Suprapubic skin (tissue), 4 donors: ENCODE measurements around the gene LYST.

Experiments used
- CTCF ChIP-seq, 2 donors: fragments of 200-600 bp in 1 of 2; fragments of 450-650 bp in 1 of 2; sonication (generic) in 1 of 2; IDR thresholded peaks; one replicate each; pipeline ENCODE4 v1.5.1; 2016 to 2019; ENCODE audit warnings: antibody characterized with exemption in 2 of 2, mild to moderate bottlenecking in 1 of 2, moderate library complexity in 1 of 2
- EP300 ChIP-seq: sonication (generic); formaldehyde crosslinking; IDR thresholded peaks from one replicate; pipeline ENCODE4 v1.6.1; 2017; ENCODE audit warnings: antibody characterized with exemption
- POLR2AphosphoS5 ChIP-seq, 3 donors: sonication (generic); formaldehyde crosslinking; IDR thresholded peaks; one replicate each; pipeline ENCODE4 v1.6.1; 2017; ENCODE audit warnings: antibody characterized with exemption in 3 of 3

- TF ChIP-seq CTCF (IDR thresholded peaks at IDR 0.05), result no peak
- TF ChIP-seq POLR2AphosphoS5 (IDR thresholded peaks at IDR 0.05), result no peak
- no peak for TF ChIP-seq EP300
Measured at GRCh38 chr1:235642943-235643371, 223.7 kb downstream of the LYST start.
